Psoas muscle (tissue), 8 donors: ENCODE data around the gene CARMIL3. TPM values are rescaled to one million over a fixed set of nuclear protein-coding genes. Genes with fewer than 3 reads are reported as not detected.
A peak's percentile ranks its signal among the peaks of the same experiment; 100 is the strongest.

ENCODE experiments used
- ATAC-seq, 4 donors: fragments of 200-7000 bp; cut with Tn5 transposase; one replicate each; pipeline ENCODE4 v1.9.1; 2020; ENCODE audit warnings: moderate library complexity in 3 of 4, mild to moderate bottlenecking in 2 of 4
- DNase-seq, 2 donors: peaks; one replicate each; pipeline ENCODE4 v3.0.0-alpha.2; 2020
- H3K27ac ChIP-seq: fragments of 200-600 bp; one replicate; pipeline ENCODE4 v1.8.0; 2022
- H3K27me3 ChIP-seq, 3 donors: fragments of 200-600 bp in 1 of 3; one replicate each; pipeline versions ENCODE4 v1.6.1 to v1.8.0; 2013 to 2022; ENCODE audit warnings: low read length in 2 of 3, mild to moderate bottlenecking in 2 of 3, moderate library complexity in 1 of 3; ENCODE audit not compliant: insufficient read depth in 3 of 3
- H3K36me3 ChIP-seq, 2 donors: fragments of 200-600 bp in 1 of 2; one replicate each; pipeline versions ENCODE4 v1.6.1 to v1.8.0; 2013 to 2022; ENCODE audit warnings: low read depth in 1 of 2, mild to moderate bottlenecking in 1 of 2, moderate library complexity in 1 of 2; ENCODE audit not compliant: insufficient read depth in 1 of 2
- H3K4me1 ChIP-seq: fragments of 200-600 bp; one replicate; pipeline ENCODE4 v1.8.0; 2022
- H3K4me3 ChIP-seq: fragments of 200-600 bp; one replicate; pipeline ENCODE4 v1.8.0; 2022; ENCODE audit warnings: mild to moderate bottlenecking
- H3K9me3 ChIP-seq: fragments of 200-600 bp; one replicate; pipeline ENCODE4 v1.8.0; 2022
- WGBS, 3 donors: extraction: QIAGEN DNeasy Blood & Tissue Kit; methylation state at CpG; one replicate each; pipeline versions ENCODE4 v1.1.6 to v1.1.7; 2013; 5-methylcytosine and 5-hydroxymethylcytosine counted together
- intact Hi-C, 2 donors: fragments of 100-400 bp; cut with DNase I; formaldehyde crosslinking; loops; one replicate each; pipeline versions ENCODE4 v1.11.0 to v1.14.2; 2022
- polyA plus RNA-seq, 3 donors: library from polyadenylated mRNA; stranded (reverse); fragments of 200-250 nt; gene quantifications; one replicate each; pipeline ENCODE4 v1.2.3, GENCODE V29; 2013
- total RNA-seq, 4 donors: library from RNA; stranded (reverse); fragmentation: NEBNext Ultra II Directional in 2 of 4; extraction: Animal tissue kit (Norgen Biotek cat#: 25700) in 2 of 4; gene quantifications; one replicate each; pipeline versions ENCODE4 v1.2.1 to v1.2.4, GENCODE V29; 2021 to 2023
- TF ChIP-seq, protein P1 (sequence below): fragments of 200-600 bp; IDR thresholded peaks from one replicate; pipeline ENCODE4 v1.8.0; 2022; ENCODE audit warnings: antibody characterized with exemption
- donor health status: healthy with polysubstance abuse.
- donor health status: DM: no; HTN: no; CAD: no; lungs with moderate emphysema.
- donor health status: Bipolar disorder and iron deficiency.
- donor health status: healthy.
- donor health status: DM: yes; HTN: yes; CAD: no.
- donor health status: DM: no; HTN: no; CAD: no.
- donor health status: DM: no; HTN: no; CAD: no.
- donor health status: DM: yes; HTN: yes; CAD: no.

The CARMIL3 gene
- total and polyA plus RNA-seq, 7 donors: 0.04 to 0.19 (median 0.08) TPM; not detected in 2

DNA sequence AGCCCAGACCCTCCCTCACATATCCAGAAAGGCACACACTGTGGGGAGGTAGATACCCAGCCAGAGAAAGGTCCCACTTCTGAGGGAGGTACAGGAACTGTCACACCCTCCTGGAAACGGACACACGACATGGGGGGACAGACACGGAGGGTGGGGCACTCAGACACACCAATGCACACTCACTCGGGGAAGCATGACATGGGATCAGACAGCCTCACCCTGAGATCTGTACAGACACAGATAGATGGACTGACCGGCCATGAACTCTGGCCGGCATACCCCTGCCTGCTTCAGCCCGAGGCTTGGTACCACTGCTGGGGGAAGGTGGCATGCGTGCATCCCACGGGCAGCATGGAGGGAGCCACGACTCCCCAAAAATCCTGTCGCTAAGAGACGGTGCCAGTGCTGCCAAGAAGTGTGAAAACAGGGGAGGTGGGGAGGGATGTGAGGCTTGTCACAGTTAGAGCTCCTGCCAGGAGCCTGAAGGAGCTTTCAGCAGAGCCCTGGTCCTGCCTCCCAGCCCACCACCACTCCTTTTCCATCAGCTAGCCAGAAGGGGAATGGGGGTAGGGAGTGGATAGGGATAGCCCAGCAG, 20.1 kb downstream of the CARMIL3 start:
- no peak overlapping the region for H3K27ac ChIP-seq
- WGBS, 3 donors: 52 to 58% (median 57%) methylated on average over 12 of the region's 12 CpGs

DNA sequence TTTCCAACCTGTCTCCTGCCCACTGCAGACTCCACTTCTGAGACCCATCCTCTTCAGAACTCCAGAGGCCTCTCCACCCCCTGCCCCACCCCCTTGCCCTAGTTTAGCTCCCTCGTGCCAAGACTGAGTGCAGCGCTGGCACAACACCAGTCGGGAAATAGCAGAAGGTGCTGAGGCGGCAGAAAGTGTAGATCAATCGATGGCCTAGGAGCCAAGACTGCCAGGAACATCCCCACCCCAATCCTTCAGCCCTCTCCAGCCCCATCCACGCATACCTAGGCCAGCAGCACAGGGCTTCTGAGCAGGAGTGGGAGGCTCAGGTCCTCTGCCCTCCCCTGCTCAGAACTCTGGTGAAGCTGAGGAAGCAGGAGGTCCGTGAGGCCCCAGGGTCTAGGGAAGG, 20.6 kb downstream of the CARMIL3 start:
- WGBS, 3 donors: 44 to 47% (median 47%) methylated on average over 7 of the region's 7 CpGs
- intact Hi-C loops: no loop called here
- H3K4me3 ChIP-seq: no peak overlapping the region
- TF ChIP-seq, protein P1, sequence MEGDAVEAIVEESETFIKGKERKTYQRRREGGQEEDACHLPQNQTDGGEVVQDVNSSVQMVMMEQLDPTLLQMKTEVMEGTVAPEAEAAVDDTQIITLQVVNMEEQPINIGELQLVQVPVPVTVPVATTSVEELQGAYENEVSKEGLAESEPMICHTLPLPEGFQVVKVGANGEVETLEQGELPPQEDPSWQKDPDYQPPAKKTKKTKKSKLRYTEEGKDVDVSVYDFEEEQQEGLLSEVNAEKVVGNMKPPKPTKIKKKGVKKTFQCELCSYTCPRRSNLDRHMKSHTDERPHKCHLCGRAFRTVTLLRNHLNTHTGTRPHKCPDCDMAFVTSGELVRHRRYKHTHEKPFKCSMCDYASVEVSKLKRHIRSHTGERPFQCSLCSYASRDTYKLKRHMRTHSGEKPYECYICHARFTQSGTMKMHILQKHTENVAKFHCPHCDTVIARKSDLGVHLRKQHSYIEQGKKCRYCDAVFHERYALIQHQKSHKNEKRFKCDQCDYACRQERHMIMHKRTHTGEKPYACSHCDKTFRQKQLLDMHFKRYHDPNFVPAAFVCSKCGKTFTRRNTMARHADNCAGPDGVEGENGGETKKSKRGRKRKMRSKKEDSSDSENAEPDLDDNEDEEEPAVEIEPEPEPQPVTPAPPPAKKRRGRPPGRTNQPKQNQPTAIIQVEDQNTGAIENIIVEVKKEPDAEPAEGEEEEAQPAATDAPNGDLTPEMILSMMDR: no peak
- H3K27ac ChIP-seq: no peak overlapping the region
- H3K9me3 ChIP-seq: no peaks in the 10 kb centered on the region
- ATAC-seq (no peak), DNase-seq (no peak)
- H3K4me1 ChIP-seq: no peaks in the 10 kb centered on the region
- H3K36me3 ChIP-seq: no peaks in the 10 kb centered on the region
- peaks cover 0 to 6% (median 4%) of the 10 kb centered on the region in 3 donors for H3K27me3 ChIP-seq

More for the DNA sequence above, 20.1 kb downstream of the CARMIL3 start:
- TF ChIP-seq, protein P1: no peak
- Histone ChIP-seq H3K27me3 (peaks cover 0 to 6% (median 4%) of the 10 kb centered on the region in 3 donors), H3K9me3 (no peaks in the 10 kb centered on the region), H3K36me3 (no peaks in the 10 kb centered on the region), H3K4me1 (no peaks in the 10 kb centered on the region), H3K4me3 (no peak overlapping the region)
- intact Hi-C loops: no loop called here
- DNase-seq (no peak), ATAC-seq (no peak)

DNA sequence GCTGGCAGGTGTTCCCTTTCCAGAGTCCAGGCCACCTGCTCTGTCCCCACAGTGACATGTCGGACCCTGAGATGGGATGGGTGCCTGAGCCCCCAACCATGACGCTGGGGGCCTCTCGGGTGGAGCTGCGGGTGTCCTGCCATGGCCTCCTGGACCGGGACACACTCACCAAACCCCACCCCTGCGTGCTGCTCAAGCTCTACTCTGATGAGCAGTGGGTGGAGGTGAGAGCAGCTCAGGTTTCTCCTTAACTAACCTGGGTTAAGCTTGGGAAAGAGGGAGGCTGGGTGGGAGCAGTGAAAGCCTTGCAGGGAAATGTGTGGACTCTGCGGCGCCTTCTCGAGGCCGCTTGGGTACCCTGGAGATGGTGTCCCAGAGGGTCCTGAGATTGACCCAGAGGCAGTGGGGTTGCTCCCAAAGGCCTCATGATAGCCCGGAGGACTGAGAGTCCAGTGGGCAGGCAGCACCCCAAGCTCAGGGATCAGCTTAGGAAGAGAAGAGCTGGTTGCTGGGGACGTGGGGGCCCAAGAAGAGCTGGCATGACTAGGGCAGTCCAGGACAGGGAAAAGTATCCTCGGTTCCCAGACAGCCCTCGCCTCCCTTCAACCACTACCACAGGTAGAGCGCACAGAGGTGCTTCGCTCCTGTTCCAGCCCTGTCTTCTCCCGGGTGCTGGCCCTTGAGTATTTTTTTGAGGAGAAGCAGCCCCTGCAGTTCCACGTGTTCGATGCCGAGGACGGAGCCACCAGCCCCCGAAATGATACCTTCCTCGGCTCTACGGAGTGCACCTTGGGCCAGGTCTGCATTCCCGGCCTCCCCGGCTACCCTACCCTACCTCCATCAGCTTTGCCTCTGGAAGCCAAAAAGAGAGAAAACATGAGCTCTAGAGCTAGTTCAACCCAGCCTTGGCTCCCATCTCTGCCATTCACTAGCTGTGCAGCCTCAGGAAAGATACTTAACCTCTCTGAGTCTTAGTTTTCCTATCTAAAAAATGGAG, 21.4 kb downstream of the CARMIL3 start:
- H3K27ac ChIP-seq: no peak overlapping the region
- no peak overlapping the region for H3K4me3 ChIP-seq
- 76 to 79% (median 79%) methylated on average over 24 to 26 of the region's 26 CpGs for WGBS, 3 donors
- no peaks in the 10 kb centered on the region for H3K4me1 ChIP-seq
- no peaks in the 10 kb centered on the region for H3K36me3 ChIP-seq
- intact Hi-C loops: no loop called here
- no peak for ATAC-seq
- no peaks in the 10 kb centered on the region for H3K9me3 ChIP-seq
- peaks cover 0 to 6% (median 4%) of the 10 kb centered on the region in 3 donors for H3K27me3 ChIP-seq
- TF ChIP-seq, protein P1: no peak
- peak in 1 of 2 donors; percentile 33 for DNase-seq

DNA sequence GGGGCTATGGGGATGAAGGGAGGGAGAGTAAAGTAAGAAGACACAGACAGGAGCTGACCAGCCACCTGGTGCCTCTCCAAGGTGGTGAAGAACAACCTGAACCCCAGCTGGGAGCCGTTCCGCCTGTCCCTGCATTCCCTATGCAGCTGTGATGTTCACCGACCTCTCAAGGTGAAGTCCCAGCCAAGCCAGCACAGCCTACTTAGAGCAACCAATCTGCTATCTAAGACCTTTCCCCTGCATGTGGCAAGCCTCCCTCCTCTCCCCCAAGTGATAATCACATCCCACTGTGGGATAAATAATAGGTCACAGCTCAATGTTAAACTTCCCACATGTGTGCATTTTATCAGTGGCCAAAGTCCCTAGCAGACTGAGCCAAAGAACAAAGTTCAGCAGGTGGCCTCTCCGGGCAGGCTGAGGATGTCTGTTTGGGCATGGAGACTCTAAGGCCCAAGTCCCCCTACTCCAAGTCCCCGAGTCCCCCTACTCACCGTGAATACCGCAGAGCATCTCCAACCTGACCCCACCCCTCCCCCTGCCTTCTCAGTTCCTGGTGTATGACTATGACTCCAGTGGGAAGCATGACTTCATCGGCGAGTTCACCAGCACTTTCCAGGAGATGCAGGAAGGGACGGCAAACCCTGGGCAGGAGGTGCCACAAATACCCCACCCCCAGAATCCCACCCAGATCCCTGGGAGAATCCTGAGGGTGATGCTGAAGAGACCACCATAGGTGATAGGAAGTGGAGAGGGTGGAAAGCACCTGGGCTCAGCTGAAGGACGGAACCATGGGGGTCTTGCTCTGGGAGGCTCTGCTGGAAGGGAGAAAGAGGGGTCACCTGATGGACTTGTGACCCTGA, 23.0 kb downstream of the CARMIL3 start:
- no peak for ATAC-seq
- WGBS, 3 donors: 62 to 68% (median 63%) methylated on average over 11 of the region's 11 CpGs
- Histone ChIP-seq H3K27me3 (peaks cover 0 to 6% (median 4%) of the 10 kb centered on the region in 3 donors), H3K4me3 (no peak overlapping the region), H3K36me3 (no peaks in the 10 kb centered on the region), H3K27ac (no peak overlapping the region), H3K4me1 (no peaks in the 10 kb centered on the region), H3K9me3 (no peaks in the 10 kb centered on the region)
- intact Hi-C loops: no loop called here
- DNase-seq: no peak
- TF ChIP-seq, protein P1: no peak
